22Rv1 (cell line): ENCODE measurements around the gene AXL.

ENCODE experiments used
- H3K27ac ChIP-seq: fragments of 450-650 bp; 2 replicates; pipeline ENCODE4 v1.5.1; 2017
- ZFX ChIP-seq: fragments of 450-650 bp; IDR thresholded peaks from 2 replicates; pipeline ENCODE4 v1.6.1; 2017; ENCODE audit warnings: antibody characterized with exemption, borderline replicate concordance
- TF ChIP-seq, protein P1 (sequence below): fragments of 450-650 bp; IDR thresholded peaks from 2 replicates; pipeline ENCODE4 v1.5.1; 2017; ENCODE audit warnings: mild to moderate bottlenecking

Gene AXL

DNA sequence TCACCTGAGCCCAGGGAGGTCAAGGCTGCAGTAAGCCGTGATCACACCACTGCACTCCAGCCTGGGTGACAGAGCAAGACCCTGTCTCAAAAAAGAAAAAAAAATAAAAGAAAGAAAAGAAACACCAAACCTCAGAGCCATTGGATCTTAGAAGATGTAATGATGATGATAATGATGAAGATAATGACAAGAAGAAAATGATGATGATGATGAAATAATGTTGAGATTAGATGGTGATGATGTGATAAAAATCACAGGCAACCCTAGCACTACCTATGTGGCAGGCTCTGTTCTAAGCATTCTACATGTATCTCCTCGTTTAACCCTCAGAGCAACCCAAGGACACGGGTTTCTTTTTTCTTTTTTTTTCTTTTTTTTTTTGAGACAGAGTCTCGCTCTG, 25.1 kb downstream of the AXL start:
- TF ChIP-seq, protein P1, sequence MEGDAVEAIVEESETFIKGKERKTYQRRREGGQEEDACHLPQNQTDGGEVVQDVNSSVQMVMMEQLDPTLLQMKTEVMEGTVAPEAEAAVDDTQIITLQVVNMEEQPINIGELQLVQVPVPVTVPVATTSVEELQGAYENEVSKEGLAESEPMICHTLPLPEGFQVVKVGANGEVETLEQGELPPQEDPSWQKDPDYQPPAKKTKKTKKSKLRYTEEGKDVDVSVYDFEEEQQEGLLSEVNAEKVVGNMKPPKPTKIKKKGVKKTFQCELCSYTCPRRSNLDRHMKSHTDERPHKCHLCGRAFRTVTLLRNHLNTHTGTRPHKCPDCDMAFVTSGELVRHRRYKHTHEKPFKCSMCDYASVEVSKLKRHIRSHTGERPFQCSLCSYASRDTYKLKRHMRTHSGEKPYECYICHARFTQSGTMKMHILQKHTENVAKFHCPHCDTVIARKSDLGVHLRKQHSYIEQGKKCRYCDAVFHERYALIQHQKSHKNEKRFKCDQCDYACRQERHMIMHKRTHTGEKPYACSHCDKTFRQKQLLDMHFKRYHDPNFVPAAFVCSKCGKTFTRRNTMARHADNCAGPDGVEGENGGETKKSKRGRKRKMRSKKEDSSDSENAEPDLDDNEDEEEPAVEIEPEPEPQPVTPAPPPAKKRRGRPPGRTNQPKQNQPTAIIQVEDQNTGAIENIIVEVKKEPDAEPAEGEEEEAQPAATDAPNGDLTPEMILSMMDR, result no peak
- TF ChIP-seq ZFX, result no peak
- H3K27ac ChIP-seq, result no peak overlapping the region

DNA sequence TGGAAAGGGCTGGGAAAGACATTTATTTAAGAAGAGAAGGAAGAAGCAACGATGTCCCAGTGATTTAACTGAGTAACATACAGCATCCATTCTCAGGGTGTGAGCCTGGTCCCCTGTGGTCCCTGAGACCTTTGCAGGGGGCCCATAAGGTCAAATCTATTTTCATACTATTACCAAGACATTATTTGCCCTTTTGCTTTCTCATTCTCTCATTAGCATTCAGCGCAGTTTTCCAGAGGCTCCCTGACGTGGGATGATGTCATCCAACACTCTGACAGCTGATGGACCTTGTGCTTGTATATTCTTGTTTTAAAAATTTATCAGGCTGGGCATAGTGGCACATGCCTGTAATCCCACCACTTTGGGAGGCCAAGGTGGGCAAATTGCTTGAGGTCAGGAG, 26.8 kb downstream of the AXL start:
- TF ChIP-seq ZFX, result no peak
- TF ChIP-seq, protein P1, result no peak

DNA sequence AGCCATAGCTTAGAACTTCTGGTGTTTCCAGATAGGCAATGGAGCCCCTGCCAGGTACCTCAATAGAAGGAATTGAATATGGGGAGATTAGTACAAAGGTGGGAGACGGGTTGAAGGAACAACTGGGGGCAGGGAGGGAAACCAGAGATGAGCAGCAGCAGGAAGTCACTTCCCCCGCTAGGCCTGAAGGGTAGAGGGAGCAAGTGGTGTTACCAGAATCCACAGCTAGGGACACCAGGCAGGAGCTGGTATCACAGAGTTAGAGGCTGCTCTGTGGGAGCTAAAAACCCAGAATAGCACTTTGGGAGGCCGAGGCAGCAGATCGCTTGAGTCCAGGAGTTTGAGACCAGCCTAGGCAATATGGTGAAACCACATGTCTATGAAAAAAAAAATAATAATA, 29.9 kb downstream of the AXL start:
- TF ChIP-seq, protein P1, result no peak
- no peak for TF ChIP-seq ZFX

More for the DNA sequence above, 26.8 kb downstream of the AXL start:
- H3K27ac ChIP-seq, result no peak overlapping the region

DNA sequence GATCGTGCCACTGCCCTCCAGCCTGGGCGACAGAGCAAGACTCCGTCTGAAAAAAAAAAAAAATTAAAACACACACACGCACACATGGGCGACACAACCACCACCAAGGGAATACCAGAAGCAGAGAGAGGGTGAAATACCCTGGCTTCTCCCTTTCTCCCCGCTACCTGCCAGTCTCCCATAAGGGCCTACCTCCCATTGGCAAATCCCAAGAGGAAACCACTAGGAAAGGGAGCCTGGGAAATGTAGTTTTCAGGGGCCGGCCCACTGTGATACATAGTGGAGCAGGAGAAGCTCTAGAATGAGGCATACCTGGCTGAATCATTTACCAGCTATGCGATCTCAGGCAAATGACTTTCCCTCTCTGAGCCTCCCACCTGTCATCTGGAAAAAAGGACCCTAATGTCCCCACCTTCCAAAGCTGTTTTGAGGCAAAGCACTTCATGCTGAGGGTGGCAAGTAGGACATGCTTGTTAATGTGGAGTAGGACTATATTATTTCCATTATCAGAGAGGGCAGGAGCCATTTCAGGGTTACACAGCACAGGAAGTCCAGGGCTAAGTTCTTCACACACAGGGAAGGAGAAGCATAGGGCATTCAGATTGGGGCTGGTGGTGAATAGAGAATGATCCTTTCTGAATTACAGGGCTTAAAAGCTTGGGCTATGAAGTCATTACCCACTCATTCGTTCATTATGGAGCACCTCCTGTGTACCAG, 30.8 kb downstream of the AXL start:
- no peak overlapping the region for H3K27ac ChIP-seq
- TF ChIP-seq, protein P1, result no peak
- no peak for TF ChIP-seq ZFX

More for the DNA sequence above, 29.9 kb downstream of the AXL start:
- H3K27ac ChIP-seq, result no peak overlapping the region

DNA sequence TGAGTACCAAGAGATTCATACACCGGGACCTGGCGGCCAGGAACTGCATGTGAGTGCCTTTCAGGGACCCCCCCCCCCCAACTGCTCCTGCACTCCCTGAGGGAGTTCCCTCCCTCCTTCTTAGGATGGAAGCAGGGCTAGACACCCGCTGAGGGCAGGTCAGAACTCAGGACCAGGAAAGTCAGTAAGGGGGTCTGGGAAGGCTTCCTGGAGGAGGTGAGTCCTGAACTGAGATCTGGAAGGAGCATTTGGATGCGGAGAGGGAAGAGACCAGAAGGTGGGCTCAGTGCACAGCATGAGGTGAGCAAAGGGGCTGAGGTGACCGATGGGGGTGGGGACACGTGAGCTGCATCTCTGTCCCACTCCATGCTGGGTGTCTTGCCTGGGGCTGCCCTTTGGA, 34.6 kb downstream of the AXL start:
- no peak for TF ChIP-seq ZFX
- TF ChIP-seq, protein P1, result no peak
- no peak overlapping the region for H3K27ac ChIP-seq

DNA sequence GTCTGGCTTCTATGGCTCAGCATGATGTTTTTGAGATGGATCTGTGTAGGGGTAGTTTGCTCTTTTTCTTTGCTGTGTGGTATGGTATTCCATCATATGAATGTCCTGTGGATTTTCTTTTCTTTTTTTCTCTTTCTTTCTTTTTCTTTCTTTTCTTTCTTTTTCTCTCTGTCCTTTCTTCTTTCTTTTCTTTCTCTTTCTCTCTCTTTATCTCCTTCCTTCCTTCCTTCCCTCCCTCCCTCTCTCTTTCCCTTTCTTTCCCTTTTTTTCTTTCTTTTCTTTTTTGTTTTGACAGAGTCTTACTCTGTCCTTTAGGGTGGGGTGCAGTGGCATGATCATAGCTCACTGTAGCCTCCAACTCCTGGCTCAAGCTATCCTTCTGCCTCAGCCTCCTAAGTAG, 36.1 kb downstream of the AXL start:
- TF ChIP-seq, protein P1, result no peak
- no peak for TF ChIP-seq ZFX
- no peak overlapping the region for H3K27ac ChIP-seq

DNA sequence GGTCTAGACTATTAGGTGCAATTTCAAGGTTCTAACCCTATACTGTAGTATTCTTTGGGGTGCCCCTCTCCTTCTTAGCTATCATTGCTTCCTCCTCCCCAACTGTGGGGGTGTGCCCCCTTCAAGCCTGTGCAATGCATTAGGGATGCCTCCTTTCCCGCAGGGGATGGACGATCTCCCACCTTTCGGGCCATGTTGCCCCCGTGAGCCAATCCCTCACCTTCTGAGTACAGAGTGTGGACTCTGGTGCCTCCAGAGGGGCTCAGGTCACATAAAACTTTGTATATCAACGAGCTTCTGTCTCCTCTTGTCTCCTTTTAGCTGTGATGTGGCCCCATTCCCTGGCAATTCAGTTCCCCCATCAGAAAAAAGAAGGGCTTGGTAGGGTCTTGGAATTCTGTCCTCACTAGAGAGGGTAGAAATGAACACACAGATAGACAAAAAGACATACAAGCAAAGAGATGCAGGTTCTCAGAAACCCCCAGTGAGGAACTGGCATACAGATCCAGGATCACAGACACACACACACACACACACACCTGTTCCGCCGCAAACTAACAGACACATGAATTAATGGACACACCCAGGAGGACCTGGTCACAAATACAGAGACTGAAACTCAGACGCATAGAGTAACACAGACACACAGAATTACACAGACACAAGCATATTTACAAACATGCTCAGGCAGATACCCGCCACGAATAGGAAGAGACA, 42.6 kb downstream of the AXL start:
- H3K27ac ChIP-seq, result peak overlapping the region; percentile 97; the same call in 1 of the 2 replicates
- TF ChIP-seq ZFX, result no peak
- TF ChIP-seq, protein P1, result no peak
